Activated T-cell treated with anti-CD3 and anti-CD28 coated beads for 48 hours (primary cell): ENCODE data around the gene HSH2D.
A peak's percentile ranks its signal among the peaks of the same experiment; 100 is the strongest.

ENCODE experiments used
- DNase-seq: peaks from one replicate; pipeline ENCODE4 v3.0.0-alpha.2; 2020; ENCODE audit warnings: low read depth

Gene HSH2D

GRCh38 chr19:16193466-16193865 is 50.0 kb downstream of the HSH2D start:
- no peak for DNase-seq

- no peak for DNase-seq
Observed at GRCh38 chr19:16197188-16197621, 53.7 kb downstream of the HSH2D start.

DNA sequence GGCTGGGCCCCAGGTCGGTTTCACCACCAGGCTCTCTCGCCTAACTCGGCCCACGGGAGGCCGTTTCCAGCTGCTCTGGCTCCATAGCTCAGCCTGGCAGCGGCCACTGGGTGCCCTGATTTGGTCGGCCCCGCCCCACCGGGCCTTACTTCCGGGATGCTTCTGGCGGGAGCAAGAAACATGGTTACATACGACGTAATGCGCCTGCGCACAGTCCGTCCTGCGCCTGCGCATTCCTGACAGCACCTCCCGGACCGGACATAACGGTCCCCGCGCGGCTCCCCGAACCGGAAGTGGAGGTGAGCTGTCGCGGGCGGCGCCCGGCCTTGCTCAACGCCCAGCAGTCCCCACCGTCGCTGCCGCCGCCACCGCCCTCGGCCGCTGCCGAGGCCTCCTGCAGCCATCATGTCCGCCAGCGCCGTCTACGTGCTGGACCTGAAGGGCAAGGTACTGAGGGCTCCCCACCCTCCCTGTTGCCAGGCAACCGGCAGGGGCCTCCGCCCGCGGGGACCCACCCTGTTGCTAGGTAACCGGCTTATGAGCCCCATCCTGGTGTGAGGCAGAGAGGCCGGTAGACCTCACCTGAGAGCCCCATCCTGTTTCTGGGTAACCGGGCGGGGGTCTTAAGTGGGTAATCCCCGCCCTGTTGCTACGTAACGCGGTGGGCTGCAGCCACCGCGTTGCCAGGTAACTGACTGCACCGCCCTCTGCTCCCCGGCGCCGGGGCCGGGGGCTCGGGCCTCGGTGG is 54.3 kb downstream of the HSH2D start, which contains the start of gene AP1M1:
TSS of gene AP1M1 (plus strand) at position 290 of the 748 bp plus-strand sequence. CDS start at position 406, 116 bp downstream.
- DNase-seq = peak; percentile 99

GRCh38 chr19:16198370-16198651 is 54.8 kb downstream of the HSH2D start:
- no peak for DNase-seq

DNA sequence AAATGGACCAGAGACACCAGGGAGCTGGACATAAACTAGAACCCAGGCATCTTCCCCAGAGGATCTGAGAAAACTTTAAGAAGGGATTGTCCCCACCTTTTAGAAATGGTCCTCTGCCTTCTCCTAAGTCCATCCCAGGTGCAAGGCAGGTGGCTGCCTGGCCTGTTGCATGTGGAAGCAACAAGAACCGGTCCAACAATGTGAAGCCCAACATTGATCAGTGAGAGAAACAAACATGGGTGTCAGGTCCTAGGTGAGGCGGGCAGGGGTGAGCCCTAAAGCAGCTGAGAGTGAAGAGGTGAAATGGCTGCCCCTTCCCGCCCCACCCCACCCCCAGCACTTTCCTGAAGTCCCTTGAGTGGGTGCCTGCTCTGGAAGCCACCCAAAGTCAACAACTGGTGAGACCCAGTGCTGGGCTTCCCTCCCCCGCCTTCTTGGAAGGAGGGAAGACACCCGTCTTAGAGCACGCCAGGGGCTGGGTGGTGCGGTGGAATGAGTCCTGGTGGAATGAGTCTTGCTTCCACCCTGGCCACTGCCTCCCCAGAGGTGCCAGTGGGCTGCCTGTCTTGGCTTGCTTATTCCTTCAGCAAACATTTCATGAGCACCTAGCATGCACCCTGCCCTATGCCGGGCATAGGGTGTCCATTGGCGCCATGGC is 55.9 kb downstream of the HSH2D start:
- DNase-seq = no peak

DNA sequence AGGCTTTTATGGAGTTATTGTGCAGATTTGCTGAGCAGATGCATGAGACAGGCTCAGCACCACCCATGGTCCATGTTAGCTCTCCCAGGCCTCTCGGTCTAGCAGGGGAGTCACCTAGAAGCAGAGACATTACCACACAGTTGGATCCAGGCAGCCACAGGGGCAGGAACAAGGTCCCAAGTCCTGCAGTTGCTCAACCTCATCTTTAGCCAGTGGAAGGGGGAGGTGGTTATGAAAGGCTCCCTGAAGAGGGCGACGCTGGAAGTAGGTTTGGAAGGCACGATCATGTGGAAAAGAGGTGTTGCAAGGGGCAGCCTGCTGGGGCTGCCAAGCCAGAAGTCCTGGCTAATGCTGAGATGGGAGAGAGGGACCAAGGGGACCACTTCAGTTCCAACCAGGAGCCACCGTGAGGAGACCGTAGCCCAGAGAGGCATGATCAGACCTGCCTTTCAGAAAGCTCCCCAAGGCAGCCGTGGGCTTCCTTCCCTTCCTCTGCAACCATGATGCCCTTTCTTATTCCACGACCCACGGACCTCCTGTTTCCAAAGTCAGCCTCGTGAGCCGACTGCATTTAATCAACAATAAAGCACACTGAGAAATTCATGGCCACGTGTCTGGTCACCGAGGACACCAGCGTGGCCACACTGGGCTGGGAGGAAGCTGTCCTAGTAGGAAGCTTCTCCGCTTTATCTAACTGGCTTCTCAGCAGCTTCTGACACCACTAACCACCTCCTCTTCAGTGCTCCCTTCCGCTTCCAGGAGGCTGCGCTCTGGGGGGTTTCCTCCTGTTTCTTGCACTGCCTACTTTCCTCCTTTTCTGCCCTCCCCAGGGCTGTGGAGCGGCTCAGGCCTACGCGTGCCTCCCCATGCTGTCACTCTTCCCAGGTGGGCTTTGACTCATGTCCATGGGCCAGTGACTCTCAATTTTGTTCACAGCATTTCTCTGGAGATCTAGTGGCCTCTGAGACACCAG is 56.8 kb downstream of the HSH2D start:
- DNase-seq = no peak

DNA sequence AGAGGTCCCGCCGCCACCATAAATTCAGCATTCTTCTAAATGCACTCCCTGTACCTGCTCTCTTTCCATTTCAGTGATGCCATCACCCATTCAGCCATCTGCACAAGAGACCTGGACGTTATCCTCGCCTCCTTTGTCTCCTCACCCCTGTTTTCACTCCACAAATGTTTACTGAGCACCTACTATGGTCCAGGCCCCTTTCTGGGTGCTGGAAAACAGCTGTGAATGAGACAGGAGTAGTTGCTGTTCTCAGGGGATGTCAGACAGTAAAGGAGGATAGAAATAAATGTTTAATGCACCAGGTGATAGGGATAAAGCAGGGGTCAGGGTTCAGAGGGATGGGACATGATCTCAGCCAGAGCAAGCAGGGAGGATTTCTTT is 57.5 kb downstream of the HSH2D start:
- no peak for DNase-seq

DNA sequence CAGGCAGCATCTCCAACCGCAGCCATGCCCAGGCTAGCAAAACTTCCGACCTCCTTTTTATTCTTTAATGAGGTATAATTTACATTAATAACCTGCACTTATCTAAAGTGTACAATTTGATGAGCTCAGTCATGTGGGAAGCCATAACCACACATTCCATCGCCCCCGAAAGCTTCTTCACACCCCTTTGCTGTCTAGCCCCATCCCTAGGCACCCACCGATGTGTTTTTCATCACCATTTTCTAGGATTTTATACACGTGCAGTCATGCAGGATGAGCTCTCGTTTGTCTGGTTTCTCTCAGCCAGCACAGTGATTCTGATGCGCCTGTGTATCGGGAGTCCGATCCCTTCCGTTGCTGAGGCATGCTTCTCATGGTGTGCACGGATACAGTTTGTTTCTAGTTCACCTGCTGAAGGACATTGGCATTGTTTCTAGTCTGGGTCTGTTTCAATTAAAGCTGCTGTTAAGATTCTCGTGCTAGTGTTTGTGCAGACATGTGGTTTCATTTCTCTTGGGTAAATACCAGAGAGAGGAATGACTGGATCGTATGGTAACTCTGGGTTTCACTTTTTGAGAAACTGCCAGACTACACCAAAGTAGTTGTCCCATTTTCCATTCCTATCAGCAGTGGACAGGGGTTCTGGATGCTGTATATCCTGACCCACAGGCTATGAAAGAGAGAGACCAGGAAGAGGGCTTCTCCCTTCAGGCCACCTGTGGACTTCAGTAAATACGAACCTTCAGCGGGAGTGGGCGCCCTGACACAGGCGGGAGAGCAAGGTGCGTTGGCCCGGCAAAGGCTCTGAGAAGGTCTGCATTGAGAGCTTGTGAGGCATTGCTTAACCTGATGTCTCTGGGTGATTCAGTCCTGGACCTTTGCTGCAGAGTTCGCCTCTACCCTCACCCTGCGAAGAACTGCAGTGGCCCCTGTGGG is 59.1 kb downstream of the HSH2D start:
- DNase-seq = no peak

GRCh38 chr19:16203256-16204004 is 59.9 kb downstream of the HSH2D start:
- no peak for DNase-seq

GRCh38 chr19:16204005-16204294 is 60.5 kb downstream of the HSH2D start:
- no peak for DNase-seq

DNA sequence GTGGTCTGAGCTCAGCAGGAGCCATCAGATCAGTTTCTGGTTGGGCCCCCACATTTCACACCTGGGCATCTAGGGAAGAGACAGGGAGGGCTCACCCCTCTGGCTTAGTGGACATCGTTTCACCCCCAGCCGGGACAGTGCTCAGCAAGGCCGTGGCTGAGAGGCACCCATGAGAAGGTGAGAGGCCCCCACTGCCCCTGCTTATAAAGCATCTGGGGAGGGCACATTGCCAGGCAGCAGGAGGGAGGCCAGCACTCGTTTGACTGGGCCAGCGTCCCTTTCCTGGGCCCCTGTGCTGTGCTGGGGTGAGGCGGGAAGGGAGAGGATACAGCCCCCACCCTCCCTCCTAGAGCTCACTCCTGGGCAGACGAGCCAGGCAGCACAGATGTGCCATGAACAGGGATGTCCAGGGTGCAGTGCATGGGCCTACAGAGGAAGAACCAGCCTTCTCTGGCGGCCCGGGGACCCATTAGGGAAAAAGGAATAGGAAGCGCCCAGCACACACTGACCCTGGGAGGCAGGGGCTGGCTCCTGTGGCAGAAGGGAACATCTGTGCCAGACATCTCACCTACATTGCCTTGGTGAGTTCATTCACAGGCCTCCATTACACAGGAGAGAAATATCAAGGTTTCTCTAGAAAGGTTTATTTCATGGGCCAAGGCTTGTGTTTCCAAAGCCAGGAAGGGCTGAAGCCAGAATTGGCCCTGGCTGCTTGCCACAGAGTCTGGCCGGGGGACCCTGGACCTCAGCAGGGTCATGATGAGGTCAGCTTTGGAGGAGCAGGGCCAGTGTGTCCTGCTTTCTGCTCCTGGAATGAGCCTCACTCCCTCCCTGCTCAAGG is 61.9 kb downstream of the HSH2D start:
- no peak for DNase-seq

DNA sequence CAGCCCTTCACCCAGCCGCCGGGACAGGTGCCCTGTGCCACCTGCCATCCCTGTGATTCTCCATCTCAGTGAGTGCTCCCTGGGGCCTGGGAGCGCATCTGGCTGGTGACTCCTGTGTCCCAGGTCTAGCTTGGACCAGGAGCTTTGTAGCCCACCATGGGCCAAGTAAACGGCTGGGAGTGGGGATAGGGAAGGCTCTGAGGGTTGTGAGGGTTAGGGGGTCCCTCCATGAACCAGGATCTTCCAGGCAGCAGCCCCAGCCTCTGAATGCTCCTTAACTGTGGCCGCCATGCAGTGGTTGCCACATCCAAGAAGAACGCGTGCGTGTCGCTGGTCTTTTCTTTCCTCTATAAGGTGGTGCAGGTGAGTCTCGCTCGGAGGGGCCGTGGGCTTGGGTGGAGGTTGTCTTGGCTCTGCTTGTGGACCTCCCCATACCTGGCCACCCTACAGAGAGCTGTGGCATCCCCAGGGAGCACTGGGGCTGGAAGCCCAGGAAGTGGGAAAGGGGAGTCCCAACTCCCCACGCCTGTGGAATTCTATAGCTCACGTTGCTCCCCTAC is 62.6 kb downstream of the HSH2D start:
- DNase-seq = no peak

DNA sequence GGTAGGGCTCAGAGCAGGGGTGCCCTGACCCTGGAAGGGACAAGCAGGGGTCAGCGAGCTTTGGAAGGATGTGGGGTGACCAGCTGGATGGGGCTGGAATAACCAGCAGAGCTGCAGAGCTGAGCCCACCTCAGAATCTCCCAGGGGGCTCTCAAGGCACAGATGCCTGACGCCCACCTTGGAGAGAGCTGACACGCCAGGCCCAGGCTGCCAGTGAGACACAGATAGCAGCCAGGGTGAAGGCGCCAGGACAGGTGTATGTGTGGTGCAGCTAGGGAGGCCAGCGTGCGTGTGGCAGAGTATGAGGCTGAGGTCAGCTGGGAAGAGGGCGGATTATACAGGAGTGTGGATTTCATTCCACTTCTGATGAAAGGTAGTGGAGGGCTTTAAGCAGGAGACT is 63.2 kb downstream of the HSH2D start:
- DNase-seq = no peak

- no peak for DNase-seq
Observed at GRCh38 chr19:16207063-16207462, 63.6 kb downstream of the HSH2D start.

DNA sequence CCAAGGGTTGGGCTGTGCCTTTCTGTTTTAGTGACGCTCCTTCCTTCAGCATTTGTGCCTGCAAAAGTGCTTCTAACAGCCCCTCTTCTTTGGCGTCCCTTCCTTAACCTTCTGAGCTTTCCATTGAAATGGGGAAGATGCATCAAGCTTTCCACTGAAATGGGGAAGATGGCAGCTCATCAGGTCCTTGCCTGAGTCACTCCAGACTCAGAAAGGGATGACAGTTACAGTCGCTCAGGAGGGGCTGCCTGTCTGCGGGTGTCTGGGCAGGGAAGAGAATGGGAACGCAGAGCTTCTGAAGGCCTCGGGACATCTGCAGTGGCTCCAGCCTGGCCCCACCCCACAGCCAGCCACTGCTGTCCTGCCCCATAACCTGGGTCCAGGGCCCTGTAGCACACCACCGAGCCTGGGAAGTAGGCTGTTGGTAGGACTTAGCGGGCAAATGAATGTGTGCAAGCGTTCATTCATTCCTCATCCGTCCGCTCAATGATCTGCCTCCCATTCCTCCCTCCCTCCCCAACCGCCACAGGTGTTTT is 64.1 kb downstream of the HSH2D start:
- no peak for DNase-seq
